GM19043 (cell line): Measurements from ENCODE around the gene BCL2.

ENCODE experiments used
- ATAC-seq: cut with Tn5 transposase; IDR thresholded peaks from one replicate; pipeline ENCODE4 v1.9.1; 2021; ENCODE audit warnings: low read depth; ENCODE audit not compliant: unreplicated experiment

Gene BCL2

GRCh38 chr18:63312019-63312409 is 7.6 kb downstream of the BCL2 start:
- no peak for ATAC-seq

- peak; percentile 53 for ATAC-seq
These were observed 8.2 kb downstream of the BCL2 start for GRCh38 chr18:63311118-63312018.

- no peak for ATAC-seq
These were observed 10.1 kb downstream of the BCL2 start for GRCh38 chr18:63309422-63309821.

- no peak for ATAC-seq
These were observed 11.9 kb downstream of the BCL2 start for GRCh38 chr18:63307551-63308200.

GRCh38 chr18:63306819-63307550 is 12.6 kb downstream of the BCL2 start:
- no peak for ATAC-seq

- no peak for ATAC-seq
These were observed 13.3 kb downstream of the BCL2 start for GRCh38 chr18:63306249-63306648.

GRCh38 chr18:63303547-63303946 is 16.0 kb downstream of the BCL2 start:
- ATAC-seq, result no peak

- ATAC-seq, result no peak
These were observed 16.7 kb downstream of the BCL2 start for GRCh38 chr18:63302636-63303405.

GRCh38 chr18:63302220-63302619 is 17.3 kb downstream of the BCL2 start:
- no peak for ATAC-seq

- ATAC-seq, result no peak
These were observed 18.1 kb downstream of the BCL2 start for GRCh38 chr18:63301434-63301833.

- peak; percentile 58 for ATAC-seq
These were observed 19.5 kb downstream of the BCL2 start for GRCh38 chr18:63299837-63300745.

- ATAC-seq, result no peak
These were observed 20.9 kb downstream of the BCL2 start for GRCh38 chr18:63298400-63299365.

GRCh38 chr18:63297687-63298399 is 21.7 kb downstream of the BCL2 start:
- no peak for ATAC-seq

GRCh38 chr18:63293935-63294334 is 25.6 kb downstream of the BCL2 start:
- ATAC-seq, result no peak

- peak; percentile 57 for ATAC-seq
These were observed 26.5 kb downstream of the BCL2 start for GRCh38 chr18:63292831-63293683.

GRCh38 chr18:63291278-63291677 is 28.3 kb downstream of the BCL2 start:
- ATAC-seq, result no peak

- no peak for ATAC-seq
These were observed 28.8 kb downstream of the BCL2 start for GRCh38 chr18:63290821-63291200.
